ENCODE data around the gene GRB7.

- TF ChIP-seq POLR2A (IDR thresholded peaks at IDR 0.05; ENCODE audit: low read depth, low read length) (no peak), POLR2AphosphoS5 (IDR thresholded peaks at IDR 0.05; ENCODE audit: low read depth, low read length) (no peak), TAF1 (IDR thresholded peaks at IDR 0.05; ENCODE audit: low read depth, low read length) (no peak), SPI1 (IDR thresholded peaks at IDR 0.05; ENCODE audit: low read depth, low read length) (no peak), PAX5 (IDR thresholded peaks at IDR 0.05; ENCODE audit: insufficient read depth, low read length, severe bottlenecking) (no peak)
These were observed 36.5 kb upstream of the GRB7 start for GRCh38 chr17:39701012-39701783.

All from GM12891 (cell line).